IPS-11a (cell line): ENCODE measurements around the gene MVB12B.
A peak's percentile ranks its signal among the peaks of the same experiment; 100 is the strongest.

ENCODE experiments used
- H3K4me3 ChIP-seq: one replicate; pipeline ENCODE4 v1.5.1; 2013; ENCODE audit warnings: low read depth, low read length, control low read depth

The MVB12B gene

GRCh38 chr9:126486276-126486675 lies 159.6 kb downstream of the MVB12B start:
- no peak overlapping the region for H3K4me3 ChIP-seq

- H3K4me3 ChIP-seq = no peak overlapping the region
These were observed 161.2 kb downstream of the MVB12B start for GRCh38 chr9:126487856-126488255.

GRCh38 chr9:126488310-126488709 lies 161.7 kb downstream of the MVB12B start:
- H3K4me3 ChIP-seq = no peak overlapping the region

- H3K4me3 ChIP-seq = no peak overlapping the region
These were observed 162.3 kb downstream of the MVB12B start for GRCh38 chr9:126488881-126489404.

GRCh38 chr9:126489581-126490213 lies 163.1 kb downstream of the MVB12B start:
- H3K4me3 ChIP-seq = no peak overlapping the region

GRCh38 chr9:126490214-126490631 lies 163.6 kb downstream of the MVB12B start:
- no peak overlapping the region for H3K4me3 ChIP-seq

GRCh38 chr9:126490871-126491567 lies 164.4 kb downstream of the MVB12B start:
- no peak overlapping the region for H3K4me3 ChIP-seq

GRCh38 chr9:126491568-126491879 lies 164.9 kb downstream of the MVB12B start:
- H3K4me3 ChIP-seq = no peak overlapping the region

GRCh38 chr9:126491949-126492348 lies 165.3 kb downstream of the MVB12B start:
- H3K4me3 ChIP-seq = no peak overlapping the region

- H3K4me3 ChIP-seq = no peak overlapping the region
These were observed 167.6 kb downstream of the MVB12B start for GRCh38 chr9:126494264-126494663.

GRCh38 chr9:126494746-126495145 lies 168.1 kb downstream of the MVB12B start:
- no peak overlapping the region for H3K4me3 ChIP-seq

- no peak overlapping the region for H3K4me3 ChIP-seq
These were observed 169.0 kb downstream of the MVB12B start for GRCh38 chr9:126495411-126496180.

GRCh38 chr9:126496181-126496576 lies 169.6 kb downstream of the MVB12B start:
- no peak overlapping the region for H3K4me3 ChIP-seq

- no peak overlapping the region for H3K4me3 ChIP-seq
These were observed 170.4 kb downstream of the MVB12B start for GRCh38 chr9:126496781-126497659.

GRCh38 chr9:126497660-126498275 lies 171.1 kb downstream of the MVB12B start:
- H3K4me3 ChIP-seq = no peak overlapping the region

- no peak overlapping the region for H3K4me3 ChIP-seq
These were observed 171.7 kb downstream of the MVB12B start for GRCh38 chr9:126498331-126498730.

GRCh38 chr9:126499005-126499910 lies 172.6 kb downstream of the MVB12B start:
- H3K4me3 ChIP-seq = peak overlapping the region; percentile 37

GRCh38 chr9:126499911-126500599 lies 173.4 kb downstream of the MVB12B start:
- peak overlapping the region; percentile 37 for H3K4me3 ChIP-seq
